Measurements from ENCODE around the gene PNP. TPM values are rescaled to one million over a fixed set of nuclear protein-coding genes. Genes with fewer than 3 reads are reported as not detected.

PNP gene
- 70.2 and 109 TPM in 2 replicates for total RNA-seq

DNA sequence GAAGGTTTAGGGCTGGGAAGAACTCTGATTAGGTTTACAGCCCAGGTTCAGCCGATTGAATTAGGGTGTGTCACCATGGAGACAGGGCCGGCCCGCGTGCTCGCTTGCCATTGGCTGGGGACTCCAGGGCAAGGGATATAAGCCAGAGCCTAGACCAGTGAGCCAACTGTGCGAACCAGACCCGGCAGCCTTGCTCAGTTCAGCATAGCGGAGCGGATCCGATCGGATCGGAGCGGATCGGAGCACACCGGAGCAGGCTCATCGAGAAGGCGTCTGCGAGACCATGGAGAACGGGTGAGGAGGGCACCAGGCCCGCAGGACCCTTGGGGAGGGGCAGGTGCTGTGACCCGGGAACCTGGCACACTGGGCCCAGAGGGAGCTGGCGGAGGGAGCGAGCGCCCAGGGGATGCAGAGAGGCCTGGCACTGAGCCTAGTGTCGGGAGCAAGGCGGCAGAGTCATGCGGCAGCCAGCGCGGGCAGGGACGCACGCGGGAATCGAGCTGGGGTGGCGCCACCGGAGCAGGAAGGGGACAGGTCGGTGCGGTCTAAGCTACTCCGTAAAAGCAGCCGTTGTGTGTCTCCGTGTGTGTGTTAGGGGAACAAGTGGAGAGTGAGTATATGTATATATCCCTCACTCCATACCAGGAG, at the start of gene PNP:
PNP (plus strand) TSS at position 165 of the 648 bp plus-strand sequence; CDS start at position 284, 119 bp downstream.
- peak within 1 kb of the TSS; percentile 99 for H3K4me3 ChIP-seq (ENCODE audit: low read depth, low read length)
- FAIRE-seq (no peak), DNase-seq (ENCODE audit: low read depth) (peak; percentile 84)
- H3K27me3 ChIP-seq (ENCODE audit: control insufficient read depth, insufficient read depth, low read length), result no peaks in the 10 kb centered on the region
- TF ChIP-seq, protein P1, sequence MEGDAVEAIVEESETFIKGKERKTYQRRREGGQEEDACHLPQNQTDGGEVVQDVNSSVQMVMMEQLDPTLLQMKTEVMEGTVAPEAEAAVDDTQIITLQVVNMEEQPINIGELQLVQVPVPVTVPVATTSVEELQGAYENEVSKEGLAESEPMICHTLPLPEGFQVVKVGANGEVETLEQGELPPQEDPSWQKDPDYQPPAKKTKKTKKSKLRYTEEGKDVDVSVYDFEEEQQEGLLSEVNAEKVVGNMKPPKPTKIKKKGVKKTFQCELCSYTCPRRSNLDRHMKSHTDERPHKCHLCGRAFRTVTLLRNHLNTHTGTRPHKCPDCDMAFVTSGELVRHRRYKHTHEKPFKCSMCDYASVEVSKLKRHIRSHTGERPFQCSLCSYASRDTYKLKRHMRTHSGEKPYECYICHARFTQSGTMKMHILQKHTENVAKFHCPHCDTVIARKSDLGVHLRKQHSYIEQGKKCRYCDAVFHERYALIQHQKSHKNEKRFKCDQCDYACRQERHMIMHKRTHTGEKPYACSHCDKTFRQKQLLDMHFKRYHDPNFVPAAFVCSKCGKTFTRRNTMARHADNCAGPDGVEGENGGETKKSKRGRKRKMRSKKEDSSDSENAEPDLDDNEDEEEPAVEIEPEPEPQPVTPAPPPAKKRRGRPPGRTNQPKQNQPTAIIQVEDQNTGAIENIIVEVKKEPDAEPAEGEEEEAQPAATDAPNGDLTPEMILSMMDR (IDR thresholded peaks at IDR 0.05; ENCODE audit: insufficient read depth, low read length, severe bottlenecking), result no peak
- H3K36me3 ChIP-seq (ENCODE audit: control insufficient read depth, insufficient read depth, low read length), result peaks cover 11% of the 10 kb centered on the region

DNA sequence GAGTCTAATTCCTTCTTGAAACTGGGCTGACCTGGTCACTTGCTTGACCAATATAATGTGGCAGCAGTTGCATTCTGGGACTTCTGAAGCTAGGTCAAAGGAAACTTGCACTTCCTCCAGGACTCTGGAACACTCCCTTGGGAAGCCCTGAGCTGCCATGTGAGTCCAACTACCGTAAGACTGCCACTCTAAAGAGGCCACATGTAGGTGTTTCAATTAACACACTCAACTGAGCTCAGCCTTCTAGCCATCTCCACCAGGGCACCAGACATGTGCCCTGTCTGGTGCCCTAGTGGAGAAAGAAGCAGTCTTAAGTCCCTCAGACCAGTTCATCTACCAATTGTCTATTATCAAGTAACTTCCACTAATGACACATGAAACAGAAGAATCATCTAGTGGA, 49.8 kb upstream of the PNP start:
- no peak for FAIRE-seq
- Histone ChIP-seq H3K36me3 (ENCODE audit: control insufficient read depth, insufficient read depth, low read length) (no peaks in the 10 kb centered on the region), H3K4me3 (ENCODE audit: low read depth, low read length) (no peak overlapping the region), H3K27me3 (ENCODE audit: control insufficient read depth, insufficient read depth, low read length) (no peaks in the 10 kb centered on the region)
- DNase-seq (ENCODE audit: low read depth), result no peak
- TF ChIP-seq, protein P1 (IDR thresholded peaks at IDR 0.05; ENCODE audit: insufficient read depth, low read length, severe bottlenecking), result no peak

DNA sequence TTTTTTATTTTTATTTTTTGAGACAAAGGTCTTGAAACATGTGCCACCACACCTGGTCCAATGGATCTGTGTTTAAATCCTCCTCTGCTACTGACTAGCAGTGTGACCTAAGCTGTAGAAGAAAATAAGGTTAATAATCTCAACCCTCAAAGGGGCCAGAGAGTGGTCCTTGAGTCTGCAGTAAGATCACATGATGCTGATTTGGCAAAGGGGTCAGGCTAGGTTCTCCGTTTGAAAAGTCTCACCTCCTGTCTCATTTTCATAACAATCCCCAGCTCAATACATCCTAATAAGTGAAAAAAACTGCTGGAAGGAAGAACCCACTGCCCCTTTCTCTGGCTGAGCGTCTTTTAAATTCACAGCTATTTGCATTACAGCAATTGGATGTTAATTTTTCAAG, 47.9 kb upstream of the PNP start:
- Histone ChIP-seq H3K27me3 (ENCODE audit: control insufficient read depth, insufficient read depth, low read length) (no peaks in the 10 kb centered on the region), H3K4me3 (ENCODE audit: low read depth, low read length) (no peak overlapping the region), H3K36me3 (ENCODE audit: control insufficient read depth, insufficient read depth, low read length) (no peaks in the 10 kb centered on the region)
- TF ChIP-seq, protein P1 (IDR thresholded peaks at IDR 0.05; ENCODE audit: insufficient read depth, low read length, severe bottlenecking), result no peak
- DNase-seq (ENCODE audit: low read depth) (no peak), FAIRE-seq (no peak)

DNA sequence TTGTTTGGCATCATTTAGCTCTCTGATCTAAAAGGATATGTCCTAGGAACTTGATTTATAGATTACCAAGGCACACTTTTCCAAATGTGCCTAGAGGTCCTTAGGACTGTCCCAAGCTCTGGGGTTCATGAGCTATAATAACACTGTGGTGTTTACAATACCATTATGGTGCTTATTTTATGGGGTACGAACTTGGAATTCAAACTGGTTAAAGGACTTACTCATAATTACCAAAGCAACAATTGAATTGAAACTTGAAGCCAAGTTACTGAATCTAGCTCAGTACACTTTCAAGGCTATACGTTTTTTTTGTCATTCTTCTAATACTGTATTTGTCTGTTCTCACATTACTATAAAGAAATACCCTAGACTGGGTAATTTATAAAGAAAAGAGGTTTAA, 46.3 kb upstream of the PNP start:
- TF ChIP-seq, protein P1 (IDR thresholded peaks at IDR 0.05; ENCODE audit: insufficient read depth, low read length, severe bottlenecking), result no peak
- Histone ChIP-seq H3K4me3 (ENCODE audit: low read depth, low read length) (no peak overlapping the region), H3K27me3 (ENCODE audit: control insufficient read depth, insufficient read depth, low read length) (no peaks in the 10 kb centered on the region), H3K36me3 (ENCODE audit: control insufficient read depth, insufficient read depth, low read length) (no peaks in the 10 kb centered on the region)
- FAIRE-seq (no peak), DNase-seq (ENCODE audit: low read depth) (no peak)

- DNase-seq (ENCODE audit: low read depth), result no peak
- FAIRE-seq, result no peak
- no peaks in the 10 kb centered on the region for H3K36me3 ChIP-seq (ENCODE audit: control insufficient read depth, insufficient read depth, low read length)
- H3K27me3 ChIP-seq (ENCODE audit: control insufficient read depth, insufficient read depth, low read length), result no peaks in the 10 kb centered on the region
- H3K4me3 ChIP-seq (ENCODE audit: low read depth, low read length), result no peak overlapping the region
- TF ChIP-seq, protein P1 (IDR thresholded peaks at IDR 0.05; ENCODE audit: insufficient read depth, low read length, severe bottlenecking), result no peak
Measured at GRCh38 chr14:20424851-20425250, 44.4 kb upstream of the PNP start.
